ENCODE data around the gene MTCL1.

The MTCL1 gene

DNA sequence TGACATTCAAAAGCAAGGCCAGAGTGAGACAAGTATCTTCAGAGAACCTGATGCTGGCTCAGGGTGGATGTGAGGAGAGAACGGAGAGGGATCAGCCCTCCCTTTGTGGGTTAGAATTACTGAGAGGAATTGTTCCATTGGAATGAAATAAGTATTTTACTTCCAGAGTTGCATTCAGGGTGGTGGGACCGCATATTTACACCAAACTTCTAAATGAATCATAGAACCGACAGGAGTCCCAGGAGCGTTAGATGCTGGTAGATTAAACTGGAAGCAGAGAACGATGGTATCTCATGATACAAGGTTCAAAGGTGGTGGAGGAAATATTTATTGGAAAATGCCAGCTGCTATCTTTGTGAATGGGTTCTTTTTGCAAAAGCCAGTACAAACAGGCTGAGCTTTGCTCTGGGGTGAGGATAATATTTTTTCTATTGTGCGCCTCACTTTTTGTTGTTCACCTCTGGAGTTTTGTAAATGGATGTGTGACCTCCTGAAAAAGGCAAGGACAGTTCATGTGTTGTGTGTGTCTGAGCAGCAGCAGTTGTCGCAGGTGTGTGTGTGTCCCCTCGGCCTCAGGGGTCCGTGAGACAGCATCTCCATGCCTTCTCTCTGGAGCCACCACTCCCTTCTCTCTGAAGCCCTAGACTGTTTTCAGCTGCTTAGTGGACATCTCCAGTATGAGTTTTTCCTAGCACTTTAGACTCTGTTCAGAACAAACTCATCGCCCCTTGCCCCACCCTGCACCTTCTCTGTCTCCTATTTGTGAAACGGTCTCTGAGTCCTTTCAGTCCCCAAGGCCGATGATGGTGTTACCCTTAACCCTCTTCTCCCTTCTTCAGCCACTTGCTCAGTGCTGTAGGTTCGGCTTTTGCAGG, 17.8 kb downstream of the MTCL1 start:
- H3K4me3 ChIP-seq (replicated peaks in 1 of 2; ENCODE audit: low read depth in 2 of 2, low read length in 2 of 2) = no peak overlapping the region
- DNase-seq (ENCODE audit: low read depth in 2 of 2) = no peak
- TF ChIP-seq, protein P1, sequence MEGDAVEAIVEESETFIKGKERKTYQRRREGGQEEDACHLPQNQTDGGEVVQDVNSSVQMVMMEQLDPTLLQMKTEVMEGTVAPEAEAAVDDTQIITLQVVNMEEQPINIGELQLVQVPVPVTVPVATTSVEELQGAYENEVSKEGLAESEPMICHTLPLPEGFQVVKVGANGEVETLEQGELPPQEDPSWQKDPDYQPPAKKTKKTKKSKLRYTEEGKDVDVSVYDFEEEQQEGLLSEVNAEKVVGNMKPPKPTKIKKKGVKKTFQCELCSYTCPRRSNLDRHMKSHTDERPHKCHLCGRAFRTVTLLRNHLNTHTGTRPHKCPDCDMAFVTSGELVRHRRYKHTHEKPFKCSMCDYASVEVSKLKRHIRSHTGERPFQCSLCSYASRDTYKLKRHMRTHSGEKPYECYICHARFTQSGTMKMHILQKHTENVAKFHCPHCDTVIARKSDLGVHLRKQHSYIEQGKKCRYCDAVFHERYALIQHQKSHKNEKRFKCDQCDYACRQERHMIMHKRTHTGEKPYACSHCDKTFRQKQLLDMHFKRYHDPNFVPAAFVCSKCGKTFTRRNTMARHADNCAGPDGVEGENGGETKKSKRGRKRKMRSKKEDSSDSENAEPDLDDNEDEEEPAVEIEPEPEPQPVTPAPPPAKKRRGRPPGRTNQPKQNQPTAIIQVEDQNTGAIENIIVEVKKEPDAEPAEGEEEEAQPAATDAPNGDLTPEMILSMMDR (IDR thresholded peaks at IDR 0.05; ENCODE audit: low read depth, low read length) = no peak

DNA sequence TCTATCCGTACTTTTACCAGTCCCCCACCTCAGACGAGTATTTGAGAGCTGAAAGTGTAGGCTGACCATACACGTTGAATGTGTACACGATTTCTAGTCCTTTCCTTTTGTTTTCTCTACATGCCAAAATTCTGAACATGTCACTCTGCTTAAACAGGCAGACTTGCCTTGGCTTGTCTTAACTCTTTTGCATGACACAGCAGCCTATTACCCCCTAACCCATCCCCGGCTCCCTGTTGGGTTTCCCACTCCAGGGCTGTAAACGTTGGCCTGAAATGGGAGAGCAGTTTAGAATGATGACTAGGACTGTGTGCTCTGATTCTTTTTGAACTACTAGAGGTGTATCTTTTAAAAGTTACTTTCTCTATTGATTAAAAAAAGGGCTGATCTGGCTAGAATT, 19.1 kb downstream of the MTCL1 start:
- H3K4me3 ChIP-seq (replicated peaks in 1 of 2; ENCODE audit: low read depth in 2 of 2, low read length in 2 of 2) = no peak overlapping the region
- TF ChIP-seq, protein P1 (IDR thresholded peaks at IDR 0.05; ENCODE audit: low read depth, low read length) = no peak

DNA sequence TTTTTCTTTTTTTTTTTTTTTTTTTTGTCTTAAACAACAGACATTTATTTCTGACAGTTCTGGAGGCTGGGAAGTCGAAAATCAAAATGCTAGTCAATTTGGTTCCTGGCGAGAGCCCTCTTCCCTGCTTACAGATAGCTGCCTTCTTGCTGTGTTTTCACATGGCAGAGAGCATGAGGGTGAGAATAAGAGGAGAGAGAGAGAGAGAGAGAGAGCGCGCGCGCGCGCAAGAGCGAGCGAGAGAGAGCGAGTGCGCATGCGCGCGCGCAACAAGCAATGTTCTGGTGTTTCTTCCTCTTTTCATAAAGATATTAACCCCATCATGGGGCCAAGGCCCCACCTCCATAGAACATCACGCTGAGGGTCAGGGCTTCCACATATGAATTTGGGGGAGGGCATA, 20.9 kb downstream of the MTCL1 start:
- H3K4me3 ChIP-seq (replicated peaks in 1 of 2; ENCODE audit: low read depth in 2 of 2, low read length in 2 of 2) = no peak overlapping the region
- no peak for DNase-seq (ENCODE audit: low read depth in 2 of 2)
- TF ChIP-seq, protein P1 (IDR thresholded peaks at IDR 0.05; ENCODE audit: low read depth, low read length) = no peak

More for the DNA sequence above, 19.1 kb downstream of the MTCL1 start:
- no peak for DNase-seq (ENCODE audit: low read depth in 2 of 2)

DNA sequence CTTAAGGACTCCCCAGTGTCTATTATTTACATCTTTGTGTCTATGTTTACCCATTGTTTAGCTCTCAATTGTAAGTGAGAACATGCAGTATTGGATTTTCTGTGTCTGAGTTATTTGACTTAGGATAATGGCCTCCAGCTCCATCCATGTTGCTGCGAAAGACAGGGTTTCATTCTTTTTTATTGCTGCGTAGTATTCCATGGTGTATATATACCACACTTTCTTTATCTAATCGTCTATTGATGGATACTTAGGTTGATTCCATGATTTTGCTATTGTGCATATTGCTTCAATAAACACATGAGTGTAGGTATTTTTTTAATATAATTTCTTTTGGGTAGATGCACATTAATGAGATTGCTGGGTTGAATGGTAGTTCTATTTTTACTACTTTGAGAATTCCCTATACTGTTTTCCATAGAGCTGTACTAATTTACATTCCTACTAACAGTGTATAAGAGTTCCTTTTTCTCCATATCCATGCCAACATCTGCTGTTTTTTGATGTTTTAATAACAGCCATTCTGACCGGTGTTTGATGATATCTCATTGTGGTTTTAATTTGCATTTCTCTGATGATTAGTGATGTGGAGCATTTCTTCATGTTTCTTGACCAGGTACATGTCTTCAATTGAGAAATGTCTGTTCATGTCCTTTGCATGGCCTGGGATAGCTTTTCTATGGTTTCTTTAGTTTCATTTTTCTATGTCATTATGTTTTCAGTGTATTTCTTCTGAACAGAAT, 21.8 kb downstream of the MTCL1 start:
- DNase-seq (ENCODE audit: low read depth in 2 of 2) = no peak
- TF ChIP-seq, protein P1 (IDR thresholded peaks at IDR 0.05; ENCODE audit: low read depth, low read length) = no peak
- no peak overlapping the region for H3K4me3 ChIP-seq (replicated peaks in 1 of 2; ENCODE audit: low read depth in 2 of 2, low read length in 2 of 2)

DNA sequence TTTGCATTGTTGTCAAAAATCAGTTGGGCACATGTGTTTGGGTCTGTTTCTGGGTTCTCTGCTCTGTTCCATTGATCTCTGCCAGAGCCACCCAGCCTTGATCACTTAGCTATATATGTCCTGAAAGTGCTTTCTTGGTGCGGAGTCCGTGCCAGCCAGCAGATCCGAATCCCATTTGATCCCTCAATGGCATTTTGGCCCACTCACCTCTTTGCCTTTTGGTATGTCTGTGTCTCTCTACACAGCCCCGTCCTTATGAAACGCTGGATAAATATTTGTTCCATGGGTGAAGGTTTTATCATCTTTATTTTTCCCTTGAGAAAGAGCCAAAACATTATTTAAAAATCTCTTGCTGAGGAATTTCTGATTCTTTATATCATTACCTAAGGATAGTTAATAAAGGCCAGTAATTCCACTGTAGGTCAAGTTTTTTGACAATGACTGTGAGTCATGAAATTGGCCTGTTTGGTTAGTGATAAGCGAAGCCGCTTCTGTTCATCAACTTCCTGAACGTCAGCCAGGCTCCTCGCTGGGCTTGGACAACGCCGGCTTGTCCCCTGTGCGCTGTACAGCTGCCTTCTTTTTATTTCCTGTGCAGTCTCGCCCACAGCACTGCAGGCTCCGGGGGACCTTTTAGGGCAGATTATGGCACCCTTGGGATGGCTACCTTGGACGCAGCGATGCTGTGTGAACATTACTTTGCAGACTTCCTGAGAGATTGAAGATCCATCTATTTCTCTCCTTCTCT, 24.9 kb downstream of the MTCL1 start:
- no peak overlapping the region for H3K4me3 ChIP-seq (replicated peaks in 1 of 2; ENCODE audit: low read depth in 2 of 2, low read length in 2 of 2)
- DNase-seq (ENCODE audit: low read depth in 2 of 2) = peak; percentile 93 to 94
- TF ChIP-seq, protein P1 (IDR thresholded peaks at IDR 0.05; ENCODE audit: low read depth, low read length) = no peak

DNA sequence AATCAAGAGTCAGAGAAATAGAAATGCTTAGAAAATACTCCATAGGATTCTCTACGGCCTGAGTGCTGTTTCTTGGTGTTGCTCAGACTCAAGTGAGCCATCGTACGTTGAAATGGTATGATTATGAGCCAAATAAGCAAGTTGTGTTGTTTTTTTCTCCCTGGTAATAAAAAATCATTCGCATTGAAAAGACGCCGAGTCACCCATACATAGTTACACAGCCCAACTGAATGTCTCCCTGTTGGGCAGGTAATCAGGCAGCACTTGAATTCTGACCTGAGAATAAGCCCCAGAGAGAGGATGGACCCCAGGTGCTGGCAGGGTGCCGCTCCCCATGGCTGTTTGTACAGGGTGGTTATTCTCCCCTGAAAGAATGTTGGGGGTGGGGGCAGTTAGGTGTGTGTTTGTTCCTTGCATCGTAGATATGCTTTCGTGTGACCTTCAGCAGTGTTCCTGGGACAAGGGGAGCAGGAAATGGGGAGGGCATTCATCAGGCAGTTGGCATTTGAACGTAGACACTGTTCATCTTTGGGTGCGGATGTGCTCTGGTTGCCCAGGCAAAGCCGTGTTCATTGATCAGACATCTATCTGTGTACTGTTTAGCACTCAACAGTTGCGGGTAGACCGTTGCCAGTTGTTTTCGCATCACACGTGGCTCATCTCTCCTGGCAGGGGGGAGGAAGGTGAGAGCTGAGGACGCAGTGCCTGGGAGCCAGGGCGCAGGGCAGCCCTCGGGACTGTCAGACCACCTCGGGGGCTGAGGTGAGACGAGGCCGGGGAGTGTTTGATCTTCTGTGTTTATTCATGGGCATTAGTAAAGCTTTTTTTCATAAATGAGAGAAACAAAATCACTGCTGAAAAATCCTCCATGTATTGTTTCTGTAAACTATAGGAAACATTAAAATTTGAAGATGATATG, 27.3 kb downstream of the MTCL1 start:
- no peak overlapping the region for H3K4me3 ChIP-seq (replicated peaks in 1 of 2; ENCODE audit: low read depth in 2 of 2, low read length in 2 of 2)
- no peak for DNase-seq (ENCODE audit: low read depth in 2 of 2)
- TF ChIP-seq, protein P1 (IDR thresholded peaks at IDR 0.05; ENCODE audit: low read depth, low read length) = no peak

Data from cardiac fibroblast (primary cell).